ENCODE data around the gene SLC9A9. TPM values are rescaled to one million over a fixed set of nuclear protein-coding genes. Genes with fewer than 3 reads are reported as not detected.

Gene SLC9A9
- total RNA-seq, 1 donor from 2014 or later = 7.2 TPM

DNA sequence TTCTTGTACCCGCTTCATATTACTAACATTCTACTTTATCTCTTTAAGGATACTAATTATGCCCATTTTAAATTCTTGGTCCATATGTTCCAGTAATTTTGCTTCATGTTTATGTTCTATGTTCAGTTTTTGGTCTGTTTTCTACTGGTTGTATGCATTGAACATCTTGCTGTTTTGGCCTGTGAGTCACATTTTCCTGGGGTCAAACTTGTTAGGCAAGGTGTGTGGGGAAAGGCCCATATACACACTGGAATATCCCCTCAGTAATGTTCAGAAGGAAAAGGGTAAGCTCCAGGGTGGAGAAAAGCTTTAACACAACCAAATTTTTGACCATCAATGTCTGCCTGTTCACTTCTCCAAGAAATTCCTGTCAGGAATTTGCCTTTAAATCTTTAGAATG lies 337.7 kb downstream of the SLC9A9 start:
- ATAC-seq (ENCODE audit: poor library complexity) = no peak
- intact Hi-C loops (cut with DNase I) = no loop called here
- no peak for DNase-seq

DNA sequence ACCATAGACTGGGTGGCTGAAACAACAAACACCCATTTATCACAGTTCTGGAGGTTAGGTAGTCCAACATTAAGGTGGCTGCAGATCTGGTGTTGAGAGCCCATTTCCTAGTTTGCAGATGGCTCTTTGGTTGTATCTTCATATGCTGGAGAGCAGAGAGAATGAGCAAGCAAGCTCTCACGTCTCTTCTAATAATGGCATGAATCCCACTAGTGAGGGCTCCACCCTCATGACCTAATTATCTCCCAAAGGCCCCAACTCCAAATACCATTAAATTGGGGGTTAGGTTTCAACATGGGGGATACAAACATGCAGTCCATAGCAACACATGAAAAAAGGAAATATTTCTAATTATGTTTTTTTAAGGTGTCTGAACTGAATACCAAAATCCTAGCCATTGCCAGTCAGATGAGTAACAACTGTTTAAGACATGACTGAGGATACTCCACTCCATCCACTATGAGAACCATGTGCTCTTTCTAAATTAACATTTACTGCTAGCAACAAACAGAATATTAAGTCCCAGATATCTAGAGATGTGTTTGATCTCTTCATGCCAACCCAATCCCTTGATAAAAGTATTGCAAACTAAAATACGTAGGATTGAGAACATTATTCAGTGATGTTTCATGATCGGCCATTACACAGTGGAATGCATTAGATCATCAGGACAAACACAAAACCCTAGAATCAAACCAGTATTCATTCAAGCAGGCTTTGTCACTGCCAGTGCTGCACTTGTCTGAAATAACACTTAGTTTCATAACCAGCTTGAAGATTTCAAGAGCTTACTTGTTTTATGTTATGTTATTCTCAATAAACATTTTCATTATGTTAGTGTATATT lies 340.3 kb downstream of the SLC9A9 start:
- DNase-seq = no peak
- ATAC-seq (ENCODE audit: poor library complexity) = peak; percentile 62
- intact Hi-C loops (cut with DNase I) = no loop called here

DNA sequence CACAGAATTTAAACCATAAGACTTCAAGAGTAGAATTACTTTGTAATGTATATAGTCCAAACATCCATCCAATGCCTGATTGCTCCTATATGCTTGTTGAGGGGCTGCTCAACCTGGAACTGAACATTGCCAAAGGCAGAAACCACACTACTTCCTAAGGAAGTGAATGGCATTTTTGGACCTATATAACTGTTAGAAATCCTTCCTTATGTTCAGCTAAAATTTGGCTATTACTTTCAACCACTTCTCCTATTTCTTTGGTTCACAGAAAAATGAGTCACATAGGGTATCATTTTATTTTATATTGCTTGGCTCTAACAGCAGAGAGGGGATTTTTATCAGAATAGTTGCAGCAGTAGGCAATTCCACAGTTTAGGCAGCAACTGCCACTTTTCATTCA lies 342.1 kb downstream of the SLC9A9 start:
- intact Hi-C loops (cut with DNase I) = no loop called here
- DNase-seq = no peak
- ATAC-seq (ENCODE audit: poor library complexity) = no peak

DNA sequence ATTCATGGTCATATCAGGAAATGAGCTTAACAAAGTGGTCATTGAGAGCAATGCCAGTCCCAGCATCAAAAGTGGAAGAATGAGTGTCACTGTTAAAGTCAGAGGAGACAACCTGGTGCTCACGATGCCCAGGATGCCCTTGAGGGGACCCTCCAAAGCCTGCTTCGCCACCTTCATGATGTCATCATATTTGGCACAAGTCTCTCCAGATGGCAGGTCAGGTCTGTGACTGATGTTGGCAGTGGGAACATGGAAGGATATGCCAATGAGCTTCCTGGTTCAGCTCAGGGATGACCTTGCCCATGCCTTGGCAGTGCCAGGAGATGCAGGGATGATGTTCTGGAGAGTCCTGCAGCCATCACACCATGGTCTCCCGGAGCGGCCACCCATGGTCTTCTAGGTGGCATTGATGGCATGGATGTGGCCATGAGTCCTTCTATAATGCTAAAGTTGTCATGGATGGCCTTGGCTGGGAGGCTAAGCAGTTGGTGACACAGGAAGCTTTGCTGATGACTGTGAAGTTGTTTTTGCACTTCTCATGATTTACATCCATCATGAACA lies 344.9 kb downstream of the SLC9A9 start:
- ATAC-seq (ENCODE audit: poor library complexity) = no peak
- intact Hi-C loops (cut with DNase I) = no loop called here
- DNase-seq = no peak

DNA sequence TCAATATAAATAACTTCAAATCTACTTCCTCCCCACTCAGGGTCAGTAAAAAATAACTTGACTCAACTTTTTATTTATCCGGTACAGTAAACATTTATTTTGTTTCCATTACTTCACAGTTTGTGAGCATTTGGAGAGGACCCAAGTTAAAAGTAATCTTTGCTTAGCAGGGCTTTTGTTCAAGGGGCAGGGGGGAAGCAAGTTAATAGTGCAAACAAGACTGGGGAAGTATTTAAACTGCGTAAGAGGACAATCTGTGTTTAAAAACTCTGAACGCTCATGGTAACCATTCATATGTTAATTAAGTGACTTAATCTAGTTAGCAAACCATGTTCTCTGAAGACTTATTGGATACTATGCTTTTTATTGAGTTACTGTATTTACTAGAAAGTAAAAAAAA lies 346.2 kb downstream of the SLC9A9 start:
- no peak for ATAC-seq (ENCODE audit: poor library complexity)
- no peak for DNase-seq
- intact Hi-C loops (cut with DNase I) = no loop called here

DNA sequence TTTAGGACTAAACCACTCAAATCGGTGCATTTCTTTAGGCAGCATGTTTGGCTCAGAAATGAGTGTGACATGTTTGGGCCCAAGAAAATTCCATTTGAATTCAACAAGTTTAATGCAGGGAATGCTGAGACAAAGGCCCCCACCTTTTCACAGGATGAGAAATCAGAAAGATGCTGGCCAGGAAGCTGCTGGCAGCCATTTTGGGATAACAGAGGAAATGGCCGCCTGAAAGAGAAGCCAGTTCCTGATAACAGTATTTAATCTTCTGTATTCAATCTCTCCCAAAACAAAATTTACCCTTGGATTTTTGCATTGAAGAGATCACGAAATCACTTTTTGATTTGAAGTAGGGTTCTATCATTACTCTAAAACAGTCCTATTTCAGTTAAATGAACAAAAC lies 350.9 kb downstream of the SLC9A9 start:
- intact Hi-C loops (cut with DNase I) = no loop called here
- ATAC-seq (ENCODE audit: poor library complexity) (no peak), DNase-seq (no peak)

DNA sequence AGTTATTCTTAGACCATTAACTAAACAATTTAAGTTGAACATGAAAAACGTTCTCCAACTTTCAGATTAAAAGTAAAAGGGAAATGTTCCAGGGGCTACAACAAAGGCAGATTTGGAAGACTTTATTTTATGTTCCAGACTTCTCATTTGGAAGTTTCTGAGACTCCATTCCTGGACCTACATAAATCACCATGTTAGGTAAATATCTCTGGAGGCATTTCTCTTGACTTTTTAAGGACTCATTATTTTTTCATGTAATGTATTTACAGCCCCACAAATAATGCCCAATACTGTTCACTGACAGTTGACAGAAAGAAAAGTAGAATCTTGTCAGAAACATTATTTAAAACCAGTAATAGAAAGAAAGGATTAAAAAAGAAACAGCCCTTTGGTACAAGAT lies 352.1 kb downstream of the SLC9A9 start:
- no peak for DNase-seq
- no peak for ATAC-seq (ENCODE audit: poor library complexity)
- intact Hi-C loops (cut with DNase I) = no loop called here

DNA sequence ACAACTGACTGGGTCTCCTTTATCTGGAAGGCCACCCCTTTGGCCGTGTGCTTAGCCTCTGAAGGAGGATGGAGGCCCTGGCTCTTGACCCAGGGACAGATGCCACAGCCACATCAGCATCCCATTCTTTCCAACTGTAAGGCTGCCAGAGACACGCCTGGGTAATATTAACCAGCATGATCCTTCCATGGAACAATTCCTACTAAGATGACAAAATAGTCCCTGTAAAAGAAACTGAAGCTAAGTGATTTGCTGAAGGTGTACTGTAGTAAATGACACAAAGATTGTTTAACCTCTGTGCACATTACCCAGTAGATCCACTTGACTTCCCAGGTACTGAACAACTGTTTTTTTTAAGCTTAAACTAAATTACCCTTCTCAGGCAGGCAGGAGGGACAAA lies 352.7 kb downstream of the SLC9A9 start:
- DNase-seq (no peak), ATAC-seq (ENCODE audit: poor library complexity) (no peak)
- intact Hi-C loops (cut with DNase I) = no loop called here

DNA sequence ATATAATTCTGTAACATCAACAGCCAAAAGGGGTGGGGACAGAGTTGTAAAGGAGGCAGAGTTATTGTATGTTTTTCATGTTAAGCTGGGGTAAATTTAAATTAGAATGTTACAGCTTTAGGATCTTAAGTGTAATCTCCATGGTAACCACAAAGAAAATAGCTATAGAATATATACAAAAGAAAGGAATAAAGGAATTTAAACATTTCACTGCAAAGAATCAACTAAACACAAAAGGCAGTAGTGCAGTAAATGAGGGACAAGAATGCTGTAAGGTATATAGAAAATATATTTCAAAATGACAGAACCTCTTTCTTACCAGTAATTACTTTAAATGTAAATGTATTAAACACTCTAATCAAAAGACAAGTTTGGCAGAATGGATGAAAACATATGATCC lies 361.7 kb downstream of the SLC9A9 start:
- no peak for DNase-seq
- intact Hi-C loops (cut with DNase I) = no loop called here
- no peak for ATAC-seq (ENCODE audit: poor library complexity)

DNA sequence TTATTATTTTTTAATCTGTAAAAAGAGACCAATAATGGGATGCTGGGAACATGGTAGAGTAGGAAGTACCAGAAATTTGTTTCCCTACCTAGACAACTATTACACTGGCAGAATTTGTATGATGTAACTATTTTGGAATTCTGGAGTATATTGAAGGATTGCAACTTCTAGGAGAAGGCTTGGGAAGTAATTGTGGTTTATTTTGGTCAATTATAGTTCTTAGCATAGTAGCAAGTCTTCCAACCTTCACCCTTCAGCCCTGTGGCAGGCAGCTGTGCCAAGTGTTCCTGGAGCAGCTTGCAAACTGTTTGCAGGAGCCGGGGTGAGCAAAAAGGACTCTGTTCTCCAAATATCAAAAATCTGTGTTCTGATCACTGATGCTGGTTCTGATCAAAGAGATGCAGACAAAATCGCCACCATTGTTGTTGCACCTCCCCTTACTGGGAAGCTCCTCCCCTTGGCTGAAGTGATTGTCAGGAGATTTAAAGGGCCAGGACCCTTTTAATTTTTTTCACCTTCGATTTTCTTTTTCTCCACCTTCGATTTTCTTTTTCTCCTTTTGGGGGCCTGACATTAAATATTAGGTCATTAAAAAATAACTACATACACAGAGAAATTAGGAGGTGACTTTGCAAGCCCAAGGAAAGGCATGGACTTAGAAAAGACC lies 363.3 kb downstream of the SLC9A9 start:
- intact Hi-C loops (cut with DNase I) = no loop called here
- DNase-seq = no peak
- ATAC-seq (ENCODE audit: poor library complexity) = no peak

DNA sequence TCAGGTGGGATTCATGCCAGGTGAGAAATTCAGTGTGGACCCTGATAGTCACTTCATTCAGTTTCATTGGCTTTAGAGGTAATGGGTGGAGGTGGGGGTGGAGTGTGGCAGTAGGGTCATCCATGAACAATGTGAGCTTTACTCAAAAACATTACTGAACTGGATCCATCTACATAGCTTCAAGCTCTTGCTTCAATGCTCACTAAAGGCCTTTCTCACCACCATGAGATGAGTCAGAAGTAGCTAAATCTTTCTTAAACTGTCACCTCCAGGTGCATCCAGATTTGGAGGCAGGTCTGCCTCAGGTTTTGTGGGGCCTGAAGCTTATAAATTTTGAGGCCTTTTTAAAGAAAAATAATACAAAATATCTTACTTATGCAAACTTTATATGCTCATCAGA lies 365.1 kb downstream of the SLC9A9 start:
- DNase-seq = no peak
- intact Hi-C loops (cut with DNase I) = no loop called here
- ATAC-seq (ENCODE audit: poor library complexity) = no peak

DNA sequence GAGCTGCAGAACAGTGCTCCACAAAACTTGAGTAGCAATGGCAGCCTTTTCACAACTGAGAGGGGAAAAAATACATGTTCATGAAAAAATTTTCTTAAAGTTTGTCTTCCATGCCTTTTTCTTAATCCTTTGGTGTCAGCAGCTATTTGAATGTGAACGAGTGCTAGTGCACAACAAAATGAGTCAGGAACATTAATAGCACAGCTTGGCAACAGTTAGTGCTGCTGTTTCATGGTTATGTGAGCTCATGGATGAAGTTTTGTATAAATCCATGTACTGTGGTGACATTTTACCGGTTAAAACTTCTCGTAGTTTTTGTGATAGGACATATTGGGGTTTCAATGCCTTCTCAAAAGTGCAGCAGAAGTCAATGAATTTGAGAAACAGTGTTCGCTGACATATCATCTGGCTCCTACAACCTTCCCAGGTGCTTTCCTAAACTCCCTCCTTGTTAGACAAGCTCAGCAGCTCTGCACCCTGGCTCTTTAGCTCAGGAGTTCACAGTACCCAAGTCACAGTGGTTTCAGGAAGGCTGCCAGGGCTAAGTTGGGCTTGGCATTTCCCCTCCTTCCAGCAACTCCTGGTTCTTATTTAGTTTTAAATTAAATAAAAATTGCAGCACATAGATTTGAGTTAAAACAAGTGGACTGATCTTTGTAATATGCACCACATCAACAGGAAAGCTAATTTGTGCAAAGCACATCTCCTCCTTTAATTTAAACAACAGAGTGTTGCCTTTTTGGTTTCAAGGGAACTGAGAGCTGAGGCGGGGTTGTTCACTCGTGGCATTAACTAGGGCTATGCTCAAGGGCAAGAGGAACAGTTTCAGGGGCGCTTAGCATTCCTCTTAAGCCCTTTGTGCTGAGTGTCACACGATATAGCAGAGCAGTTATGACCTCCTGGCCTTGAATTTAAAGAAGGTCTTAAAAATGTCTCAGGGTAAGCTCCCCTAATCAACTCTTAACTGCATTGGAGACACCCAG lies 365.9 kb downstream of the SLC9A9 start:
- ATAC-seq (ENCODE audit: poor library complexity) = no peak
- DNase-seq = no peak
- intact Hi-C loops (cut with DNase I) = no loop called here

DNA sequence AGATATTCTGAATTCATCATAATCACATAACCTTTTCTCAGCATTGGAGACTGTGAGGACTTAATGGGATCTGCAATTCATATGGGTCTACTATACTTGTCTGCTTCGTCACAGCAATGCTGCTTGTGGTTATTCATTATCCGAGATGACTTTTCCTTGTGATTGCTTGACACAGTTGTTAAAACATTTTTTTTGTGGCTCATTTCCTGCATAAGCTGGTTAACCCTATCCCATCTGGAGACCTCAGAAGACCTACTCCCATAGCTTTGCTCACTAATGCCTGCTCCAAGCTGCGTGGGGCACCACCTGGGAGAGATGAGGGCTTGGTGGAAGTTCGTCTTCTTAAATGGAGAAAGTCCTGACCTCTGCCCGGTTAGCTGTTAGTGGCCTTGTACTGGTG lies 367.9 kb downstream of the SLC9A9 start:
- DNase-seq = no peak
- no peak for ATAC-seq (ENCODE audit: poor library complexity)
- intact Hi-C loops (cut with DNase I) = no loop called here

DNA sequence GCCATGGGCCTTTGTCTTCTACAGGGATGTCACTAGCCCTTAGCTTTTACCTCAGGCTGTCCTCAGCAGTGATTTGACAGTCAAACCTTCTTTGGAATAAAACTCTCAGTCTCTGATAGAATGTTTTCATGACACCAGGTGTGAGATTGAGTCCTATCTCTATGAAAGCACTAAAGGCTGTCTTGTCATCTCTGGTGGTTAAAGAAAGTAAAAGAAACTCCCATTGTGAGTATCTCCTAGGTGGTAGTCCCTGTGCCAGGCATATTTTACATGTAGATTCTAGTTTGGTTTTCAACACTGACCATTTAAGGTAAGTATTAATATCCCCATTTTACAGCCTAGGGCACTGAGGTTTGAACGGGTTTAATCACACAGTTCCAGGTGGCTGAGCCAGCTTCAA lies 368.5 kb downstream of the SLC9A9 start:
- intact Hi-C loops (cut with DNase I) = no loop called here
- DNase-seq = no peak
- ATAC-seq (ENCODE audit: poor library complexity) = no peak

DNA sequence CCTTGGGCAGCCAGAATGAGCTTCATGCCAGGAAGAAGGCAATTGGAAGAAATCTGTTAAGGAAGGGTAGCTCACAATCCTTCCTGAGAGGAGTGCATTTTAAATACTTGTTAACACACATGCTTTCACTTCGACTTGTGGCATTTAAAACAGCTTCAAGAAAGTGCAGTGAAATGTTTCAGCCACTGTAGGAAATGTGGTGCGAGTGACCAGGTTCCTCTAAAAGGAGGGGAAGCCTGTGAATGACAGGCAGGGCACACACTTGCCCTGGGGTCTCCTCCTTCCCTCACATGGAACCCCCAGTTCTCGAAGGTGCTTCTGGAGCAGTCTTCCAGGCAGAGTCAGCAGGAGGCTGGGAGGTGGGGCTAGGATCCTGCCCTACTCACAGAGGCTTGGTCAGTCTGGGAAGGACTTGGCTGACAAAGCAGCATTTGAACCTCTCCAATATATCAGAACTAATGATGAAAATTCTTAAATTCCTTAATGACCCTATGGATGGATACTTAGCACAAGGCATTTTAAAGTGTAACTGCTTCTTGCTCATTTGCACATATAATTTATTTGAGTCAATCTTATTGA lies 370.1 kb downstream of the SLC9A9 start:
- ATAC-seq (ENCODE audit: poor library complexity) (no peak), DNase-seq (no peak)
- intact Hi-C loops (cut with DNase I) = no loop called here

DNA sequence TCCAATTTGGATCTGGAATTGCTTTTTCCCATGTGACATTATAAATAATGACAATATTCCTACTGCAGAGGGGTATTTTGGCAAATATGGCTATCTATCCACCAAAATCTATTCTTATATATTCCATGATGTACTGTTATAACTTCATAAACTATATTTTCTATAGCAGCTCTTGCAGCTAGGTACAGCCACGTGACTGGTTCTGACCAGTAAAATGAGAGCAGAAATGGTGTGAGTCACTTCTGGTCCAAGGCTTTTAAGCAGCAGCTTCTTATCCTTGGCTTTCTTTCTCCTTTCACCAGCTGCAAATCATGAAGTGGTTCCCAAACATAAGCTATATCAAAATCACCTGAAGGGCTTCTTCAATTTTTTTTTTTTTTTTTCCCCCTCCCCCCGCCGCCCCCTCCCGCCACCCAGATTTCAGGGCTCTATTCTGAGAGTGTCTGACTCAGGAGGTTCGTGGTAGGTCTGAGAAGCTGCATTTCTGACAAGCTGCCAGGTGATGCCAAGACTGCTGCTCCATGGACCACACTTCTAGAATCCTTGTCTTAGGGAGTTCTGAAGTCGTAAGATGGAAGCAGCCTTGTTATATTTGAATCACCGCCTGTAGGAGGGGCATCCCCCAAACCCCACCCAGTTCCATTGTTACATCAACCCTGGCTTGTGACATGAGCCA lies 371.2 kb downstream of the SLC9A9 start:
- ATAC-seq (ENCODE audit: poor library complexity) = no peak

DNA sequence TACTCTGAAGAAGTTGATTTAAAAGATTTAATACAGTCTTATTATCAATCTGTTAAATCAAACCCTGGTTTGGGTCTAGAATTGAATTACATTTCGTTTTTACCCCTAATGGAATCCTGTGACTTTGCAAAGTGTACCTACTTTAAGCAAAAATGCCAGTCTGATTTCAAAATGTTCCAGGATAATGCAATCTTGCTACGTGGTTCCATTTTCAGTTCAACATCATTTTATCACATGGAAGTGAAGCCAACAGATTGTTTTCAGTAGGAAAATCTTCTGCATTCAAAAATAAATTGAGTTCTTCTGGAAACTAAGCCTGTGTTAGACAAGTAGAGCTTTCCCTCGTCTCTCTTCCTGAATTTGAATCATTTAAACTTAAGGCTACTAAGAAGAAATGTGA lies 372.3 kb downstream of the SLC9A9 start:
- intact Hi-C loops (cut with DNase I) = no loop called here
- no peak for ATAC-seq (ENCODE audit: poor library complexity)
- no peak for DNase-seq

More for the DNA sequence above, 371.2 kb downstream of the SLC9A9 start:
- DNase-seq = no peak
- intact Hi-C loops (cut with DNase I) = no loop called here

All from Right ventricle myocardium superior (tissue), 1 donor.